ENCODE data around the gene TMEM60.

DNA sequence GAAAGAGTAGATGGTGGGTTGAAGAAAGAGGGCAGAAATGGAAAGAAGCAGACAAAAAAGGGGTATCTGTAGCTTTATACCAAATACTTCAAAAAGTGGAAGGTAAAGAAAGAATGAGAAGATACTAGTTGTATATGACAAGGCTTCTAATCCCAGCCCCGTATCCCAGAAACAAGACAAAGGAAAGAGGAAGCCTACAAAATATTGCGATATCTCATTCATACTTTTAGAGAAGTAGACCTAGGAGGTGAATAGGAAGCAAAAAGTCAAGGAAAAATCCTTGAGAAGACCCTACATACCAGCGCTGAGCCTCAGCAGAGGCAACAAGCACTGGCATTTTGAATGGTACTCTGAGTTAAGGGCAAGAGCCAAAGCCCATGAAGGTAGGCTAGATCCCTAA, 26.9 kb upstream of the TMEM60 start:
- TF ChIP-seq, protein P1, sequence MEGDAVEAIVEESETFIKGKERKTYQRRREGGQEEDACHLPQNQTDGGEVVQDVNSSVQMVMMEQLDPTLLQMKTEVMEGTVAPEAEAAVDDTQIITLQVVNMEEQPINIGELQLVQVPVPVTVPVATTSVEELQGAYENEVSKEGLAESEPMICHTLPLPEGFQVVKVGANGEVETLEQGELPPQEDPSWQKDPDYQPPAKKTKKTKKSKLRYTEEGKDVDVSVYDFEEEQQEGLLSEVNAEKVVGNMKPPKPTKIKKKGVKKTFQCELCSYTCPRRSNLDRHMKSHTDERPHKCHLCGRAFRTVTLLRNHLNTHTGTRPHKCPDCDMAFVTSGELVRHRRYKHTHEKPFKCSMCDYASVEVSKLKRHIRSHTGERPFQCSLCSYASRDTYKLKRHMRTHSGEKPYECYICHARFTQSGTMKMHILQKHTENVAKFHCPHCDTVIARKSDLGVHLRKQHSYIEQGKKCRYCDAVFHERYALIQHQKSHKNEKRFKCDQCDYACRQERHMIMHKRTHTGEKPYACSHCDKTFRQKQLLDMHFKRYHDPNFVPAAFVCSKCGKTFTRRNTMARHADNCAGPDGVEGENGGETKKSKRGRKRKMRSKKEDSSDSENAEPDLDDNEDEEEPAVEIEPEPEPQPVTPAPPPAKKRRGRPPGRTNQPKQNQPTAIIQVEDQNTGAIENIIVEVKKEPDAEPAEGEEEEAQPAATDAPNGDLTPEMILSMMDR (IDR thresholded peaks at IDR 0.05): no peak
- no peak for TF ChIP-seq POLR2A (IDR thresholded peaks at IDR 0.05)

Data from heart left ventricle (tissue), 13 donors.